Right kidney (tissue), 1 donor: ENCODE measurements around the gene LCLAT1.
"Not testable (repeated sequence)": the region's sequence is repeated elsewhere in the genome, so short reads cannot be mapped to it uniquely, and the experiment has no call there.

Experiments used
- DNase-seq: peaks from one replicate; pipeline ENCODE4 v3.0.0-alpha.2; 2016

The LCLAT1 gene

GRCh38 chr2:30487603-30488002 lies 40.6 kb downstream of the LCLAT1 start:
- DNase-seq: no peak

- DNase-seq: no peak
These were observed 41.1 kb downstream of the LCLAT1 start for GRCh38 chr2:30488012-30488659.

GRCh38 chr2:30491225-30491624 lies 44.2 kb downstream of the LCLAT1 start:
- DNase-seq: no peak

- no peak for DNase-seq
These were observed 45.1 kb downstream of the LCLAT1 start for GRCh38 chr2:30492185-30492584.

- no peak for DNase-seq
These were observed 45.6 kb downstream of the LCLAT1 start for GRCh38 chr2:30492619-30493018.

- DNase-seq: no peak
These were observed 46.4 kb downstream of the LCLAT1 start for GRCh38 chr2:30493440-30493839.

- DNase-seq: not testable (repeated sequence)
These were observed 48.9 kb downstream of the LCLAT1 start for GRCh38 chr2:30495896-30496295.

- no peak for DNase-seq
These were observed 52.6 kb downstream of the LCLAT1 start for GRCh38 chr2:30499681-30500080.

GRCh38 chr2:30500699-30501098 lies 53.7 kb downstream of the LCLAT1 start:
- DNase-seq: no peak

- DNase-seq: no peak
These were observed 55.3 kb downstream of the LCLAT1 start for GRCh38 chr2:30502310-30502709.

- DNase-seq: no peak
These were observed 56.1 kb downstream of the LCLAT1 start for GRCh38 chr2:30503007-30503694.

GRCh38 chr2:30503695-30504052 lies 56.6 kb downstream of the LCLAT1 start:
- no peak for DNase-seq

- no peak for DNase-seq
These were observed 57.7 kb downstream of the LCLAT1 start for GRCh38 chr2:30504731-30505130.

- no peak for DNase-seq
These were observed 58.6 kb downstream of the LCLAT1 start for GRCh38 chr2:30505500-30506180.

- not testable (repeated sequence) for DNase-seq
These were observed 60.4 kb downstream of the LCLAT1 start for GRCh38 chr2:30507460-30507859.

- DNase-seq: no peak
These were observed 62.7 kb downstream of the LCLAT1 start for GRCh38 chr2:30509716-30510115.

GRCh38 chr2:30510409-30510808 lies 63.4 kb downstream of the LCLAT1 start:
- no peak for DNase-seq

GRCh38 chr2:30511122-30512083 lies 64.4 kb downstream of the LCLAT1 start:
- no peak for DNase-seq

GRCh38 chr2:30512243-30512886 lies 65.3 kb downstream of the LCLAT1 start:
- DNase-seq: no peak

GRCh38 chr2:30513649-30514048 lies 66.6 kb downstream of the LCLAT1 start:
- DNase-seq: not testable (repeated sequence)

GRCh38 chr2:30514134-30514847 lies 67.2 kb downstream of the LCLAT1 start:
- no peak for DNase-seq
